HG02759 (cell line): ENCODE data around the gene SPATA2L.
"Not testable (repeated sequence)": the region's sequence is repeated elsewhere in the genome, so short reads cannot be mapped to it uniquely, and the experiment has no call there.

Experiments
- ATAC-seq: cut with Tn5 transposase; IDR thresholded peaks from one replicate; pipeline ENCODE4 v1.9.1; 2021; ENCODE audit warnings: mild to moderate bottlenecking, moderate library complexity; ENCODE audit not compliant: unreplicated experiment

The SPATA2L gene

GRCh38 chr16:89691986-89692569 lies 9.4 kb downstream of the SPATA2L start:
- no peak for ATAC-seq

- ATAC-seq, result no peak
Measured at GRCh38 chr16:89691231-89691985, 10.1 kb downstream of the SPATA2L start.

GRCh38 chr16:89690392-89690901 lies 11.1 kb downstream of the SPATA2L start:
- ATAC-seq, result no peak

GRCh38 chr16:89689621-89690020 lies 11.9 kb downstream of the SPATA2L start:
- not testable (repeated sequence) for ATAC-seq

GRCh38 chr16:89689142-89689541 lies 12.4 kb downstream of the SPATA2L start:
- no peak for ATAC-seq

- ATAC-seq, result no peak
Measured at GRCh38 chr16:89688395-89688794, 13.1 kb downstream of the SPATA2L start.

GRCh38 chr16:89687092-89687940 lies 14.2 kb downstream of the SPATA2L start:
- peak; percentile 43 for ATAC-seq

- peak; percentile 87 for ATAC-seq
Measured at GRCh38 chr16:89686520-89687091, 14.9 kb downstream of the SPATA2L start, which contains the start of gene CDK10. CDK10 (plus strand) TSS chr16:89686689; CDS start chr16:89686711, 22 bp downstream.

- no peak for ATAC-seq
Measured at GRCh38 chr16:89685916-89686315, 15.6 kb downstream of the SPATA2L start.

GRCh38 chr16:89678258-89678657 lies 23.2 kb downstream of the SPATA2L start:
- no peak for ATAC-seq

GRCh38 chr16:89672177-89672941 lies 29.1 kb downstream of the SPATA2L start:
- ATAC-seq, result no peak

GRCh38 chr16:89671565-89671964 lies 29.9 kb downstream of the SPATA2L start:
- not testable (repeated sequence) for ATAC-seq

- no peak for ATAC-seq
Measured at GRCh38 chr16:89670496-89671431, 30.7 kb downstream of the SPATA2L start.

GRCh38 chr16:89669755-89670154 lies 31.8 kb downstream of the SPATA2L start:
- no peak for ATAC-seq

- ATAC-seq, result no peak
Measured at GRCh38 chr16:89668790-89669158, 32.7 kb downstream of the SPATA2L start.

- no peak for ATAC-seq
Measured at GRCh38 chr16:89667633-89668032, 33.9 kb downstream of the SPATA2L start.

GRCh38 chr16:89667000-89667399 lies 34.5 kb downstream of the SPATA2L start:
- not testable (repeated sequence) for ATAC-seq

- ATAC-seq, result not testable (repeated sequence)
Measured at GRCh38 chr16:89664238-89664637, 37.3 kb downstream of the SPATA2L start.

GRCh38 chr16:89661215-89661614 lies 40.3 kb downstream of the SPATA2L start:
- no peak for ATAC-seq
